GM21515 (cell line): ENCODE measurements around the gene PGPEP1.
"Not testable (repeated sequence)": the region's sequence is repeated elsewhere in the genome, so short reads cannot be mapped to it uniquely, and the experiment has no call there.

Experiments used
- ATAC-seq: cut with Tn5 transposase; IDR thresholded peaks from one replicate; pipeline ENCODE4 v1.9.1; 2021; ENCODE audit not compliant: unreplicated experiment

PGPEP1 gene

GRCh38 chr19:18389726-18390064 lies 49.3 kb downstream of the PGPEP1 start:
- no peak for ATAC-seq

- no peak for ATAC-seq
These were observed 49.9 kb downstream of the PGPEP1 start for GRCh38 chr19:18390065-18390907.

GRCh38 chr19:18391509-18392075 lies 51.2 kb downstream of the PGPEP1 start:
- ATAC-seq: no peak

GRCh38 chr19:18392417-18392816 lies 52.0 kb downstream of the PGPEP1 start:
- ATAC-seq: no peak

GRCh38 chr19:18392926-18393325 lies 52.5 kb downstream of the PGPEP1 start:
- ATAC-seq: no peak

GRCh38 chr19:18393836-18394235 lies 53.4 kb downstream of the PGPEP1 start:
- ATAC-seq: no peak

- no peak for ATAC-seq
These were observed 56.3 kb downstream of the PGPEP1 start for GRCh38 chr19:18396471-18397241.

GRCh38 chr19:18397242-18398202 lies 57.1 kb downstream of the PGPEP1 start, which contains the start of gene LRRC25:
Gene LRRC25 (minus strand): TSS chr19:18397622. CDS start chr19:18396963, 659 bp downstream.
- ATAC-seq: peak; percentile 60

- no peak for ATAC-seq
These were observed 58.6 kb downstream of the PGPEP1 start for GRCh38 chr19:18399008-18399407.

GRCh38 chr19:18401580-18402112 lies 61.2 kb downstream of the PGPEP1 start:
- no peak for ATAC-seq

- ATAC-seq: not testable (repeated sequence)
These were observed 62.3 kb downstream of the PGPEP1 start for GRCh38 chr19:18402455-18403248.

- not testable (repeated sequence) for ATAC-seq
These were observed 65.4 kb downstream of the PGPEP1 start for GRCh38 chr19:18405754-18406153.

- no peak for ATAC-seq
These were observed 66.4 kb downstream of the PGPEP1 start for GRCh38 chr19:18406749-18407148.

GRCh38 chr19:18408053-18408476 lies 67.7 kb downstream of the PGPEP1 start:
- ATAC-seq: peak; percentile 56

GRCh38 chr19:18412610-18413239 lies 72.3 kb downstream of the PGPEP1 start:
- ATAC-seq: no peak

- no peak for ATAC-seq
These were observed 74.2 kb downstream of the PGPEP1 start for GRCh38 chr19:18414504-18415177.

- no peak for ATAC-seq
These were observed 74.9 kb downstream of the PGPEP1 start for GRCh38 chr19:18415178-18415867.

GRCh38 chr19:18416778-18417249 lies 76.4 kb downstream of the PGPEP1 start:
- no peak for ATAC-seq
